CD1c-positive myeloid dendritic cell (primary cell): ENCODE measurements around the gene MNAT1.
"Not testable (repeated sequence)": the region's sequence is repeated elsewhere in the genome, so short reads cannot be mapped to it uniquely, and the experiment has no call there.

Source experiments
- DNase-seq: peaks from one replicate; pipeline ENCODE4 v3.0.0-alpha.2; 2016; ENCODE audit errors: extremely low spot score

MNAT1 gene

GRCh38 chr14:60738843-60739508 lies 4.4 kb downstream of the MNAT1 start:
- DNase-seq = no peak

GRCh38 chr14:60744566-60744965 lies 10.0 kb downstream of the MNAT1 start:
- DNase-seq = no peak

- peak; percentile 71 for DNase-seq
Measured at GRCh38 chr14:60753264-60754119, 18.9 kb downstream of the MNAT1 start.

DNA sequence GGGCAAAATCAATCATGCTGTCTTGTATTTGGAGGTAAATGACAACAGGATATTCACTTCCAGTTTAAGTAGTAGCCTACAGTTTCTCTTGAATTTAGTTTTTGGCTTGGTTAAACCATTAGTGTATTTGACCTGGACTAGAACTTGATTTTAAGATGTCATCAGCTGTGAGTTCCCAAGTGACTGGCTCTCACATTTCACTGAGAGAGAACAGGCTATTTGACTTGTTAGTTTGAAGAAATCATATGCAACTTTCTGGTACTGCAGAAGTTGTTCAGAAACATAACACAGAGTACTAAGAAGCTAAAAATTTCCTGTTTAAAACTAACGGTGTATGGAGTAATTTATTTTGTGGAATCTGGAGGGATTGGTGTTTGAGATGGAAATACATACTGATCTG lies 22.3 kb downstream of the MNAT1 start:
- DNase-seq = no peak

DNA sequence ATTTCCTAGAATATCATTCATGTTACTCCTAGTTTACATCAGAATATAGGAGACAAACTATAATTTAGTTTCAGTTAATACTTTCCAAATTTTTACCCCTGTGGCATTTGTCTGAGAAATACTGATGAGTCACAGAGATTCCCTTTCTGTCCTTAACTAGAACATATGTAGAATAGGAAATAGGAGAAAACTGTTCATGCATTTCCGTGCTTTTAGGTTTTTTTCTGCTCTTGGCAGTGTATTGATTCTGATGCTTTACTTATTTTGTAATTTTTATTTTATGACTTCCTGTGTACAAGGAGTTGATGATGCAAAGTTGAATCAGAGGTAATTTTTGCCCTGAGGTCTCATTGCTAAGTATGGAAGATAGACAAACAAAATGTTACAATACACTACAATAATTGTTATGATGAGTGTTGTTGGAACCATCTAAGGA lies 23.0 kb downstream of the MNAT1 start:
- no peak for DNase-seq

DNA sequence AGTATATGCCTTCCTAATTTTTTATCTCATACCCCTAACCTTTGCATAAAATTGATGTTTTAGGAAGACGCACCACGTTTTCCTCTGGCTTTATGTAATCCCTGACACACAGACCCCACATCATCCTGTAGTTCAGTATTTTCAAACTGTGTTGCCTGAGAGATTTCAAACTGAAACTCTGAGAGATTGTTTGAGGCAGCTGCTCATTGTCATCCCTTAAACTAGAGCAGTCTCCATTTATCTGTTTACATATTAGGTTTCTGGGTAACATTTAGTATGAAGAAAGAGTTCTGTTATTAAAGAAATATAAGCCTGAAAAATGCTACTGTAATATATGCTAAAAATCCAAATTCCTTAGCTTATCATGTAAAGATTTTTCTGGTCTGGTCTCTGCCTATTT lies 24.3 kb downstream of the MNAT1 start:
- DNase-seq = no peak

DNA sequence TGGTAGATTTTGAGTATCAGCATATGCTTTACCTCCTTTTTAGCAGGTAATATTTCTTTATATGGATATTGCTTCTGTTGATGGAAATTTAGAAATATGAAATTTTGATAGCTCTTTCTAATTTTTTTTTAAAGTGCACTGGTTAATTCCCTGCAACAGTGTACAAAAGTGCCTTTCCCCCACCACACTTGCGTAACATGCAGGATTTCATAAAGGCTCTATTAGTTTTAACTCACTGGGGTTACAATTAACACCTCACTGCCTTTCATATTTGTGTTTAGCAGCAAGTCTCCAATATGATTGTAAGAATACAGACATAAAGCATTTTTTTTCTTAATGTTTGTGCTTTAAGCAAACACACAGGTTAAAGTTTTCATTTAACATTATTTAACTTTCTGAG lies 25.6 kb downstream of the MNAT1 start:
- DNase-seq = no peak

DNA sequence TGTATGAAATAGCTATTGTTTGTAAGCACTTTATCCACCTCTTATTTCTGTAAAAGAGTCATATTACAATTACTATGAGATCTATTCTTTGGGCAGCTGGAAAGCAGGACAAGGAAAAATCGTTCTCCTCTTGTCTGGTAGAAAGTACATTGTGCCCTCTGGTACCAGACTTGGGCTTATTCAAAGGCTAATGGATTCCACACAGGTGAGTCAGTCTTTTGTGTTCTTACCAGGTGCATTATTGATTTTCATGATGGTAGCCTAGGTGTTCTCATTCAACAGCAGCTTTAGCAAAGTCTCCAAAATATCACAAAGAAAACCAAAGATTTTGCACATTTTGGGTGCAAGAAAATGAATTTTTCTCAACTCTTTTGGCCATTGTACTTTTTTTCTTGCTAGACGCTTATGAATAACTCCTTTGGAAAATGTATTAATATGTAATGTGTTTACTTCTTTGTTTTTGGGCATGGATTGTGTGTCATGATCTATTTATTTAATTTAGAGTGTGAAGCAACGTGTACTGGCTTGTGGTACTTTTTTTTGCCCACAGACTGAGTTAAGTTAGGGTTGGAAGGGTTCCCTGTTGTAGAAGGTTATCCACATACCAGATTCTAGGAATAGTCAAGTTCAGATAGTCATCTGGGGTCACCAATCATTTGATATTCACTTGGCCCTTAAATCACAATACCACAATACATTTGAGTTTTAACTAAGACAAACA lies 26.2 kb downstream of the MNAT1 start:
- no peak for DNase-seq

DNA sequence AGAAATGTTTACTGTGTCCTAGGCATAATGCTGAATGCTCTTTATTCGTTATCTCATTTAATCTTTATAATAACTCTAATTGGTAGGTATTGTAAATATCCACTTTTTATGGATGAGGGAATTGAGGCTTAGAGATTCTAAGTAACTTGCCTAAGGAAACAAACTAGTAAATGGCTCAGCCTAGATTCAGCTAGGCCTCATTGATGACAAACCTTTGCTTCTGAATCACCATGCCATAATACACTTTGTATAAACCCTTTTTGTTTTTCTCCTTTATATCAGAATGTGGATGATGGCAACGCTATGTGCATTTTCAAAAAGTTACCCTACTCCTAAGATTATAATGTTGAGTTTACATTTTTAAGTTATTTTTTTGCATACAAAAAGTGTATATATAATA lies 34.0 kb downstream of the MNAT1 start:
- DNase-seq = no peak

DNA sequence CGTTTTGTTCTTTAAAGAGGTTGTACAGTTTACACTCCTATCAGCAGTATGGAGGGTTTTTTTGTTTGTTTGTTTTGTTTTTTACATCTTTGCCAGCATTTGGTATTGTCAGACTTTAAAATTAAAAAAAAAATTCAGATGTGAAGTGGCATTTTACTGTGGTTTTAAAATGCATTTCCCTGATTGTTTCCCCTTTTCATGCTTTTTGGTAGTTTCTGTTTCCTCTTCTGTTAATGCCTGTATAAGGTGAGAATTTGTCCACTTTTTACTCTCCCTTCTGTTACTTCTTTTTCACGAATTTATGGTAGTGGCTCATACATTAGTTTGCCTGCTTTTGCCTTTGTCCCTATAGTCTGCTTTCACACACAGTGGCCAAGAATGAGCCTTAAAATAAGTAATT lies 36.6 kb downstream of the MNAT1 start:
- no peak for DNase-seq

- no peak for DNase-seq
Measured at GRCh38 chr14:60773558-60773957, 39.0 kb downstream of the MNAT1 start.

DNA sequence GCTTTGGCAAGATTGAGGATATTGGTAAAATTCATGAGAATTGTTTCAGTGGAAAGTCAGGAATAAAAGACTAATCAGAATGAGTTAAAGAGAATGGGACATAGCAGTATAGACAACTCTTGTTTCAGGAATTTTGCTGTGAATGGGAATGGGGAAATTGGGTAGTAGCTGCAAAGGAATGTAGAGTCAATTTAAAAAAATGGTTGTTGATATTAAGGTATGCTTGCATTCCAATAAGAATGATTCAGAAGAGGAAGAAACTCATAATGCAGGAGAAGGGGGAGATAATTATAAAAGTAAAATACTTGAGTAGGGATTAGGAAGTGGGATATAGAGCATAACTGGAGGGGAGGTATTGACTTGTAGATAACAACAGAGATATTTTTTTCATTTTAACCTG lies 40.7 kb downstream of the MNAT1 start:
- DNase-seq = no peak

DNA sequence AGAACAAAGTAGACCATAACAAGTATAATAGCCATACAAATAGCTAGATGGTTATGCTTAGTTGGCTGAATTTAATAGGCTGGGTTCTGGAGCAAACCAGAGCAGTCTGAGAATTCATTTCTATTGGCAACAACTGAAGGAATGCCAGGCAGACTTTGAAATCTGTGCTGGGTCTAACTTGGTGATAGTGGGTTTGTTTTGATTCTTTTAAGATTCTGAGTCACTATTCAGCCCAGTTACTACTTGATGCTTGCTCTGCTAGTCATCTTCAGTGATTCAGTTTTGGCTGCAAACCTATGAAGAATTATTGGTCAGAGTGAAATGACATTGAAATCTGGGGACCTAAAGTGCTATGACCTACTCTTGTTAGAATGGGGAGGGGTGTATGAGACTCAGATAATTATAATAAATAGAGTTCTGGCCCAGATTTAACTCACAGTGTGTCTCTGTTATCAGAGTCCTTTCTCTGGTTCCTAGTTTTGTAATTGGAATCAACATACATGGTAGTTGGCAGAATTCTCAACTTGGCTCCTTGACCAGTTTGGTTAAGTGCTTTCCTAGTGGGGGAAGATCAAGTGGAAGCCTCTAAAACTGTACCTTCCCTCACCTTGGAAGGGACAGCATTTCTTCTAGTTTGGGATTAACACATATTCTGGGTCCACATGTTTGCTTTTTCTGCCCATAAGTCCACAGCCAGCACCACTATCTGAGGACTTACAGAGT lies 43.5 kb downstream of the MNAT1 start:
- DNase-seq = no peak

DNA sequence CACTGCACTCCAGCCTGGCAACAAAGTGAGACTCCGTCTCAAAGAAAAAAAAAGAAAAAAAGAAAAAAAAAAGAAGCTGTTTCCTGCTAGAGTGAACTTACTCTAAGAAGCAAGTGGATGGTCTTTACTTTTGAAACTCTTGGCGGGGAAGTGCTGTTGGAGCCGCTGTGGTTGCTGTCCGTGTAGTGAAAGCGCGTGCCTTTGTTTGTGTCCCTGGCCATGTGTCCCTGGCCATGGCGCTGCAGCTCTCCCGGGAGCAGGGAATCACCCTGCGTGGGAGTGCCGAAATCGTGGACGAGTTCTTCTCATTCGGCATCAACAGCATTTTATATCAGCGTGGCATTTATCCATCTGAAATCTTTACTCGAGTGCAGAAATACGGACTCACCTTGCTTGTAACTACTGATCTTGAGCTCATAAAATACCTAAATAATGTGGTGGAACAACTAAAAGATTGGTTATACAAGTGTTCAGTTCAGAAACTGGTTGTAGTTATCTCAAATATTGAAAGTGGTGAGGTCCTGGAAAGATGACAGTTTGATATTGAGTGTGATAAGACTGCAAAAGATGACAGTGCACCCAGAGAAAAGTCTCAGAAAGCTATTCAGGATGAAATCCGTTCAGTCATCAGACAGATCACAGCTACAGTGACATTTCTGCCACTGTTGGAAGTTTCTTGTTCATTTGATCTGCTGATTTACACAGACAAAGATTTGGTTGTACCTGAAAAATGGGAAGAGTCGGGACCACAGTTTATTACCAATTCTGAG lies 45.4 kb downstream of the MNAT1 start:
- not testable (repeated sequence) for DNase-seq

DNA sequence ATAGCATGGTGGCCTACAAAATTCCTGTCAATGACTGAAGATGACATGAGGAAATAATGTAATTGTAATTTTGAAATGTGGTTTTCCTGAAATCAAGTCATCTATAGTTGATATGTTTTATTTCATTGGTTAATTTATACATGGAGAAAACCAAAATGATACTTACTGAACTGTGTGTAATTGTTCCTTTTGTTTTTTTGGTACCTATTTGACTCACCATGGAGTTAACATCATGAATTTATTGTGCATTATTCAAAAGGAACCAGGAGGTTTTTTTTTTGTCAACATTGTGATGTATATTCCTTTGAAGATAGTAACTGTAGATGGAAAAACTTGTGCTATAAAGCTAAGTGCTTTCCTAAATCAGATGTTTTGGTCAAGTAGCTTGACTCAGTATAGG lies 46.0 kb downstream of the MNAT1 start:
- DNase-seq = not testable (repeated sequence)

DNA sequence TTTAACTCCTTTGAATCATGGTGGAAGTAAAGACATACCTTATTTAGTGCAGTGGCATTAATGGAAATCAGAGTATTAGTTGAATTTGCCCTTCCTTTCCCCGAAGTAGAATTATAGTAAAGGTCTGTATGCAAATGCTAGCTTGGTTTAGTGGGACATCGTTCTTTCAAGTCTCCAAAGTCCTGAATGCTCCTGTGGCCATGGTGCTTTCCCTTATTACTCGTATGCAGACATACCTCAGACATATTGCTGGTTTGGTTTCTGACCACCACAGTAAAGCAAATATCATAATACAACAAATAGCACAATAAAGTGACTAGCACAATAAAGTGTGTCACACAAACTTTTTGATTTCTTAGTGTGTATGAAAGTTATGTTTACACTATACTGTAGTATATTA lies 52.3 kb downstream of the MNAT1 start:
- DNase-seq = no peak

DNA sequence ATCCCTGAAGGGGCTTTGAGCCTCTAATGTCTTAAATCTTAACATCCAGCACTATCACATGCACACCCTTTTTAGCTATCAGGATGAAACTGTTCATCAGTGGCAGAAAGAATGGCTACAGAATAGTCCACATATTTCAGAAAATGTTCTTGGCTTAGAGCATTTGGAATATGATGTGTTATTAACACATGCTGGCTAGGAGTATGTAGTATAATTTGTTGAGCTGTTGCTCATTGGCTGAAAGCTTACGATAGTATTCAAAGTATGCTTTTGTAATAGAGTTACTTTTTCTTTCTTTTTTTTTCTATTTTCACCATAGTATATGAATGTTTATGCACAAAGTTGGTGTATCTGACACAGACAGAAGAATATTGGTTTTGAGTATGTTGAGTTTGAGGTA lies 55.1 kb downstream of the MNAT1 start:
- no peak for DNase-seq

- DNase-seq = no peak
Measured at GRCh38 chr14:60790850-60791249, 56.3 kb downstream of the MNAT1 start.

DNA sequence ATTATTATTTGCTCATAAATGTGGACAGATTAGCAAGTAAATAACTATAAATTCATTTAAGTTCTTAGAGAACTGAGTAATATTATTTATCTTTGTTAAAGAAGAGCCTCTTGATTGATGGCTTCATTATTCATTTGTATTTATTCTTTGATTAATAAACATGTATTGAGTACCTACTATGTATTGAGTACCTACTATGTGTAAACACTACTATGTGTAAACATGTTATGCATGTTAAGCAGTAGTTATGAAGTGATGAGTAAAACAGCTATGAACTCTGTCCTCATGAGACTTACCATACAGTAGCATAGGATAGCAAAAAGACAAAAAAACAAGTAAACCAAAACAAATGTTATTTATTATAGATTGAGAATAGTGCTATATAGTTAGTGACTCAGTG lies 61.9 kb downstream of the MNAT1 start:
- DNase-seq = no peak

DNA sequence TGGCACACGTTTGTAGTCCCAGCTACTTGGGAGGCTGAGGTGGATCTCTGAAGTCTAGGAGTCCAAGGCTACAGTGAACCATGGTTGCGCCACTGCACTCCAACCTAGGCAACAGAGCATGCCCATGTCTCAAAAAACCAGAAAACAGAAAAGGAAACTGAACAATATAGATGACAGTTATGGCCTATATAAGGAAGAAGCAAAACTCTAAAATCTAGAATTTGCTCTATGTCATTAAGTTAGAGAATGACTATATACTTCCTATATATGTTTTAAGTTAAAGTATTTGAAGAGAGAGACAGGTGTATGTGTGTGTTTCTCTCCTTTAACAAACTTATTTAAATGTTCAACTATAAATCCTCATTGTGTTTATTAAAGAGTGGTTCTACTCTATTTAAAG lies 65.8 kb downstream of the MNAT1 start:
- no peak for DNase-seq

GRCh38 chr14:60803871-60804270 lies 69.3 kb downstream of the MNAT1 start:
- DNase-seq = no peak
